Measurements from ENCODE around the gene MPDZ.

Gene MPDZ

GRCh38 chr9:13088720-13089427 is 190.6 kb downstream of the MPDZ start:
- no peak overlapping the region for H3K27ac ChIP-seq
- no peak for DNase-seq (ENCODE audit: low read depth, low spot score)

- peak overlapping the region; percentile 26 for H3K27ac ChIP-seq
- peak; percentile 46 for DNase-seq (ENCODE audit: low read depth, low spot score)
These were observed 195.4 kb downstream of the MPDZ start for GRCh38 chr9:13083963-13084528.

- peak overlapping the region; percentile 26 for H3K27ac ChIP-seq
- no peak for DNase-seq (ENCODE audit: low read depth, low spot score)
These were observed 196.1 kb downstream of the MPDZ start for GRCh38 chr9:13083366-13083765.

GRCh38 chr9:13082796-13083195 is 196.7 kb downstream of the MPDZ start:
- DNase-seq (ENCODE audit: low read depth, low spot score): peak; percentile 66
- peak overlapping the region; percentile 26 for H3K27ac ChIP-seq

- no peak for DNase-seq (ENCODE audit: low read depth, low spot score)
- H3K27ac ChIP-seq: no peak overlapping the region
These were observed 201.3 kb downstream of the MPDZ start for GRCh38 chr9:13078164-13078563.

- H3K27ac ChIP-seq: no peak overlapping the region
- no peak for DNase-seq (ENCODE audit: low read depth, low spot score)
These were observed 202.9 kb downstream of the MPDZ start for GRCh38 chr9:13076616-13077015.

- DNase-seq (ENCODE audit: low read depth, low spot score): no peak
- H3K27ac ChIP-seq: no peak overlapping the region
These were observed 207.6 kb downstream of the MPDZ start for GRCh38 chr9:13071921-13072320.

GRCh38 chr9:13070612-13071595 is 208.6 kb downstream of the MPDZ start:
- DNase-seq (ENCODE audit: low read depth, low spot score): no peak
- no peak overlapping the region for H3K27ac ChIP-seq

GRCh38 chr9:13069498-13069897 is 210.0 kb downstream of the MPDZ start:
- H3K27ac ChIP-seq: no peak overlapping the region
- DNase-seq (ENCODE audit: low read depth, low spot score): no peak

GRCh38 chr9:13064676-13065075 is 214.8 kb downstream of the MPDZ start:
- no peak overlapping the region for H3K27ac ChIP-seq
- no peak for DNase-seq (ENCODE audit: low read depth, low spot score)

- DNase-seq (ENCODE audit: low read depth, low spot score): no peak
These were observed 215.5 kb downstream of the MPDZ start for GRCh38 chr9:13063880-13064459.

GRCh38 chr9:13061390-13061789 is 218.1 kb downstream of the MPDZ start:
- H3K27ac ChIP-seq: no peak overlapping the region
- no peak for DNase-seq (ENCODE audit: low read depth, low spot score)

More at GRCh38 chr9:13063880-13064459, 215.5 kb downstream of the MPDZ start:
- H3K27ac ChIP-seq: no peak overlapping the region

Measured in epithelial cell of prostate (primary cell).